Measurements from ENCODE around the gene SGTA.

SGTA gene

DNA sequence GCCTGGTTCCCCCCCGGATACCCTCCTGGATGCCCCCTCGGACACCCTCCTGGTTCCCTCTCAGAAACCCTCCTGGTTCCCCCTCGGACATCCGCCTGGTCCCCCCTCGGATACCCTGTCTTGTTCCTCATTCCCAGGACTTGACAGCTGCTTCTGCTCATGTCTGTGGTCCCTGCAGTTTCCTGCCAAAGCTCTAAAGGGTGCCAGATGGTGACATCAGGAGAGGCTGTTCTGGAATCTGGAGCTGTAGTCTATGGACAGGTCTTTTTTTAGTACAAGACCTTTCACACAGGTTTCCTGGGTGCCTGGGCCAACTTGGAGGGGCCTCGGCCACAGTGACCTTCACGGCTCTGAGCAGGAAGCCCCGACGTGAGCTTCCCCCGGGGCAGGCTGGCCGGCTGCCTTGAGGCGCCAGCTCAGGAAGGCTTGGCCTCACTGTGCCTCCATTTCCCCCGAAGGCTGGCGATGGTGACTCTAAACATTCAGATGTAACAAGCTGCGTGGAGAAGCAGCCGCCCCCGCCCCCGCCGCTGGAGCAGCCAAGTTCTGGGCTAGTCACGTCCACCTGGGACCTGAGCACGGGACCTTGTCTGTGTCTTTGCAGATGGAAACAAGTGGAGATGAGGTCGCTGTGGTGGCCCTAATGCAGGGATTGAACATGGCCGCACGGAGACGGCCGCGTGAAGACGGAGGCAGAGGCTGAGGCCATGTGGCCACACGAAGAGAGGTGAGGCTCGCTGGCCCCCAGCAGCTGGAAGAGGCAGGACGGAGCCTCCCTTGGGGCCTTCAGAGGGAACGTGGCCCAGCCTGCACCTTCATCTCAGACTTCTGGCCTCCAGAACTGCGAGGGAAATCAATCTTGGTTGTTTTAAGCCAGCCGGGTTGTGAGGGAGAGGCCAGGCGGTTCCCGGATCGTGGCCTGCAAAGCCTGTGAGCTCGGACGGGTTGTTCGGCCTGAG lies 12.7 kb downstream of the SGTA start:
- no peak for DNase-seq (ENCODE audit: low read depth)

DNA sequence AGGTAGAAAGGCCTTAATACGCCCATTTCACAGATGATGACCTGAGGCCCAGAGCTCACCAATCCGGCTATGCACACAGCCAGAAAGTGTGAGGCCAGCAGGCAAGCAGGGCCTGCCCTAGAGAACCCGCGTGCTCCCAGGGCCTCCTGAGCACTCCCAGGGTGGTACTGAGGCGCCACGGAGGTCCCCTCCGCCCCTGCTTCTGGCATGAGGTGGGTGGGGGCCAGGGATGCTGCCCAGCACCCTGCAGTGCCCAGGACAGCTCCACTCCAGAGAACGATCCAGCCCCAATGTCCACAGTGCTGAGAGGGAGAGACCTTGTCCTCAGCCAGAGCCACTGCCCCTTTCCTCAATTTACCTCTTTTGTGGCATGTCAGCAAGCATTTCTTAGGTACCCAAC lies 13.9 kb downstream of the SGTA start:
- DNase-seq (ENCODE audit: low read depth), result no peak

DNA sequence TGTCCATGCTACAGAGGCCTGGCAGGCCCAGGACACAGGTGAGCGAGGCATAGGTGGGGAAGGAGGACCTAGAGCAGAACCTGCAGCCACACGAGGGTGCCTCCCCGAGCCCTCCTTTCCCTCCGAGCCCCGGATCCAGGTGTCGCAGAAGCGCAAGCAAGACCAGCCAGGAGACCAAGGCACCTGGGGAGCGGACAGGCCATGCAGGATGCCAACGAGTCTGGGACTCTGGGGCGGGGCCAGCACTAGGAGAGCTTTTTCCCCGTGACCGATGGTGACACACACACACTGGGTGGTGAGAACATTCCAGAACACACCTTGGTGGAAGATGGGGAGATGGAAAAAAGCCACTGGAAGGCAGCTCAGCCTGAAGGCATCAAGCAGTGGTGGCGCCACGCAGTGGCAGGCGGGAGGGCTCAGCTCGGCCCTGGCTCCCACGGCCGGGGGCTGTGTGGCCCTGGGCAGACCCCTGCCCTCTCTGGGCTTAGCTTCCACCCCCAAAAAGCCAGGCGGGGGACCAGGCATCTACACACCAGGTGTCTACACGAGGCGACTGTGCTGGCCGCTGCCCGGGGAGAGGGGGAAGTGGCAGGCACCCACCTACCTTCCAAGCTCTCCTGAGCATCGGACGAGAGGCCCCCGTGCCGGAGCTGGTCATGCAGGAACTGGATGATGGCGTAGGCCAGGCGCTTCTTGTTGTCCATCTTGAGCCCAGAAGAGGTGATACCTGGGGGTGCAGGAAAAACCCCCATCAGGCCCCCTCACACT lies 14.5 kb downstream of the SGTA start:
- DNase-seq (ENCODE audit: low read depth), result no peak

DNA sequence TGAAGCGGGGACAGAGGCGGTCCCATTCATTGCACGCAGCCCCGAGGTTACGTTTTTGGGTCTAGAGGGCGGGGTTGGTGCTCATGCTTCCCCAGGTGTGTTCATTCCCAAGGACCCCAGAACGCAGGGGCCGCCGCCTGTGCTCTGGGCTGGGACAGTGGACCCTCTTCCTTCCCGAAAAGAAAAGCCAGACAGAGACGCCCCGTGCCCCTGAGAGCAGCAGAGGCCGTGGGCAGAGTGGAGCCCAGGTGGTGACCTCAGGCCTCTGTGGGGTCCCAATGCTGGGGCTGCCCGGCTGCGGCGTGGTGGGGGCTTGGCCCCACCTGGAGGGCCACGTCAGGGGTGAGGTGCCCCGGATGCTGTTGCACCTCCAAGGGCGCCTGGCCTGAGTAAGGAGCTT lies 15.4 kb downstream of the SGTA start:
- DNase-seq (ENCODE audit: low read depth), result no peak

DNA sequence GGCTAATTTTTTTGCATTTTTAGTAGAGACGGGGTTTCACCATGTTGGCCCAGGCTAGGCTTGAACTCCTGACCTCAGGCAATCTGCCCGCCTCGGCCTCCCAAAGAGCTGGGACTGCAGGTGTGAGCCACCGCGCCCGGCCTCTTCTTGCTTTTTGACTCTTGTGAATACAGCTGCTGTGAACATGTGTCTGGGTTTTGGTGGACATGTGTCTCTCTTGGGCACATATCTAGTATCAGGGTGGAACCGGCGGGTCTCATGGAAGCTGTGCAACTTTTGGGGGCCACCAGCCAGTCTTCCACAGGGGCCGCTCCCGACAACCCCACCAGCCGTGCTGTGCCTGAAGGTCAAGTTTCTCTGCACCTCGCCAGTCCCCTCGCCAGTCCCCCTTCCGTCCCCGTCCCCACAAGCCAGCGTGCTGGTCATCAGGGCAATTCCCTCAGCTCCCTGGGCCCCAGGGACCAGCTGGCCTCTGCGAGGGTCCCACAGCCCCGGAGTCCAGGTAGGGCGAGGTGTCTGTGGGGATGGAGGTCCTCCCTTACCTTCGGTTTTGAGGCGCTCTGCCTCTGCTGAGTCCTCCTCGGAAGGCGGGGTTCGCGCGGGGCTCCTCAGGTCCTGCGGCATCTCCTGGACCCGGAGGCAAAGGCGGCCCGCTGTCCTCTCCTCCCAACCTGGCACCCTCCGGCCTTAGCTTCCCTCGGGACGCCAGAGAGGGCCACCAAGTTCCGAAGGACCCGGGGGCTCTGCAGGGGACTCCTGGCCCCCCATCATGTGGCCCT lies 16.3 kb downstream of the SGTA start:
- no peak for DNase-seq (ENCODE audit: low read depth)

DNA sequence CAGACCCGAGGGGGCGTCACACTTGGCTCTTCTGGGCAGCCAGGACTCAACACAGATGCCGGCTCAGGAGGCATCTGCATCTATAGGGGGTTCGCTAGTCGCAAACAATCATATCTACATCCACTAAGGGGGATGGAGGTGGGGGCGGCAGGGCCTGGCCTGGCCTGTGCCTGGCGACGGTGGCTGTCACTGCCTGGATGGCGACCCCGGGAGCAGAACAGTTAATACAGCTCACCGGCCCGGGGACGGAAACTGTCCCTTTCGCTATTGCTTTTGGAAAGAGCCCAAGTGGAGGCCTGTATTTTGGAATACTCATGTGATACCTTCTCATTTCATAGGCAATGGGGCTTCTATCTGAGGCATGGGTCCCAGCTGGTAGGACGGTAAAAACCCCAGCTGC lies 17.7 kb downstream of the SGTA start:
- no peak for DNase-seq (ENCODE audit: low read depth)

DNA sequence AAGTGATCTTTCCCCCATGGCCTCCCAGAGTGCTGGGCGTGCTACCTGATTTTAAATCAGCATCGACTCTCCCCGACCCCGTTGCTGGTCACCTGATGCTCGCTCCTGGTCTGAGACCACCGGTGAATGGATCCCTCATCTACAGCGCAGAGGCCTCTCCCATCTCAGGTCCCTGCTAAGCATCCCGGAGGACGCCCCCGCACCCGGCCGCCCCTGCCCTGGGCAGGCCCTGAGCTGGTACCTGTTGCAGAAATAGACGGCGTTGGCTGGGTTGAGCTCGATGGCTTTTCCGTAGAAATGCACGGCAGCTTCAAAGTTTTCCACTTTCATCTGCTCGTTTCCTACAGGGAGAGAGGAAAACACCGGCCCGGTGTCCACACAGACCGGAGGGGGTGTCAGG lies 18.1 kb downstream of the SGTA start:
- DNase-seq (ENCODE audit: low read depth), result no peak

DNA sequence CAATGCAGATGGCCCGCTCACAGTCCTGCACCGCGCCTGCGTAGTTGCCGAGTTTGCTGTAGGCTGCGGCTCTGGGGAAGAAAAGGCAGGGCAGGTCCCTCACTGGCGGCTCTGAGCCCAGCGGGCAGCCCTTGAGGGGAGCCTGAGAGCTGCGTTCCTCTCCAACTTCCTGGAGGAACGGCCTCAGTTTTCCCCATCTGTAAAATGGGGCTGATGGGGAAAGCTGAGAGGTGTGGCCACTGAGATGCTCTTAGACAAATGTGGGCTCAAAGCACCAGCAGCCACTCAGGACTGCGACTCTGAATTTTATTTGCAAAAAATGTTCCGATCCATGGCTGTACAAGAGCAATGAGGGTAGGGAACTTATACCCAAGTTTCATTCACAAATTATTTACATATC lies 19.4 kb downstream of the SGTA start:
- no peak for DNase-seq (ENCODE audit: low read depth)

DNA sequence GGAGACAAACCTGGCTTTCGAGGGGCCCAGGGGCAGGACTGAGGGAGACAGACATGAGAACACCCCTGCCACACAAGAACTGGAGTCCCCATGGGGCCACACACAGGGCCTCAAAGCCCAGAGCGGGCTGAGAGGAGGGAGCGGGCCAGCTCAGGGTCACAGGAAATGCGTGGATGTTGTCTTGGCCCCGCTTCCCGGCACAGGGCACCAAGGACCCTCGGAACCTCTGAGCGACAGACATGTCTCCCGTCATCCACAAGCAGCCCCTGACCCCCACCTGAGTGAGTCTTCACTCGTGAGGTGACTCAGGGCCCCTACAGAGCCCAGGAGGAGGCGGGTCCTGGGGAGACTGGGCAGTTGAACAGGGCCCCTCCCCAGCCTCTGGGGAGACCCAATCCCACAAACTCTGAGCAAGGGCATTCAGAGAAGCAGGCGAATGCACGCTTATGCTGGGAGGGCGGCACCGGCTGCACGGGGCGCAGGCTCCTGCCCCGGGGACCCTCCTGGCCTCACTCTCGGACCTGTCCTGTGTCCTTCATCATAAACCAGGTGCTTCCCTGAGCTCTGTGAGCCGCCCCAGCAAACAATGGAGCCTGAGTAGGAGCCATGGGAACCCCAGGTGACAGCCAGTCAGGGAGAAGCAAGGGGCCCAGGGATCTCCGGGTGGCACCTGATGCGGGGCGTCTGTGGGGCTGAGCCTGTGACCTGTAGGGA lies 20.1 kb downstream of the SGTA start:
- DNase-seq (ENCODE audit: low read depth), result no peak

DNA sequence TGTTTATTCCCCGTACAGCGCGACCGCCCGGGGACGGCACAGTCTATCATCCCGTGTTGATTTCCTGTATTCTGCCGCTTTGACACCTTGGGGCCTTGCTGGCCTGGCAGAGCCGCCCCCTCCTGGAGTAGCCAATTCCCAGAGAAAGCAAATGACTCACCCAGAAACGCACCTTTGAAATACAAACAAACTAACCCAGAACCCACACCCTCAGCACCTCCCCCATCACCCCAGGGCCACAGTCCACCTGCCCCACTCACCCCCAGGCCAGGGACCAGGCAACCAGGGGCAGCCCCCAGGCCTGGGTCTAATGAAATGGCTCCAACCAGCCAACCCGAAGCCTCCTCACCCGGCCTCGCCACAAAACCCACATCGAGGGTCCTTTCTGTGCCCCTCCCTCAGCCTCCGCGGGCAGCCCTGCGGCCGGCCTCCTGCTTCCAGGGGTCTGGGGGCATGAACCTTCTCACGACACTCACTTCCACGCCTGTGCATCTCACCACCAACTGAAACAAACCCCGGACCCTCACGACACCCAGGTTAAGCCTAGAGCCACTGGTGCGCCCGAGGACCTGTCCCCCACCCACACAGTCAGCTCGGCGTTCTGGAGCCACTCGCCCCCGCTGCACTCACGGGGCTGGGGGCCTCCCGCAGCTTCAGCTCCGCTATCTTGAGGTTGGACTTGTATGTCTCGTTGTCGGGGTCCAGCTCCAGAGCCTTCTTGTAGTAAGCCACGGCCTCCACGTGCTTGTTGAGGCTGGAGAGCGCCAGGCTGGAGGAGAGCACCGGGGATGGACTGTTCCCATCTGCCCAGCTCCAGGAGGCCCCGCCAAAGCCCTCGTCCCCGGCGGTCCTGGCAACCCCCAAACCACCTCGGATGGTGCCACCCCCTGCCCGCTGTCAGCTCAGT lies 20.9 kb downstream of the SGTA start:
- no peak for DNase-seq (ENCODE audit: low read depth)

DNA sequence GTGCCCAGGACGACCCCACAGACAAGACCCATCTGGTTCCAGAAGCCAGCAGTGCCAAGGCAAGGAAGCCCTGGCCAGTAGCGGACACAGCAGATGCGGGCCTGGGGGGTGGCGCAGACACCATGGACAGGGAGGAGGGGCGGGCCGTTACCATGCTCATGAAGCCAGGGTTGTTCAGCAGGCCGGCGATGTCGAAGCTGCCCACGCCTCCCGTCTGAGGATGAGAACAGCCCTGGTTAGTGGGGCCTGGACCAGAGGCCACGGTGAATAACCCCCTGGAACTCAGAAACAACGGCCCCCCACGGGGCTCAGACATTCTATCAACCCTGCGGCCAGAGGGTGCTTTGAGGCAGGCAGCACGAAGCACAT lies 21.8 kb downstream of the SGTA start:
- no peak for DNase-seq (ENCODE audit: low read depth)

DNA sequence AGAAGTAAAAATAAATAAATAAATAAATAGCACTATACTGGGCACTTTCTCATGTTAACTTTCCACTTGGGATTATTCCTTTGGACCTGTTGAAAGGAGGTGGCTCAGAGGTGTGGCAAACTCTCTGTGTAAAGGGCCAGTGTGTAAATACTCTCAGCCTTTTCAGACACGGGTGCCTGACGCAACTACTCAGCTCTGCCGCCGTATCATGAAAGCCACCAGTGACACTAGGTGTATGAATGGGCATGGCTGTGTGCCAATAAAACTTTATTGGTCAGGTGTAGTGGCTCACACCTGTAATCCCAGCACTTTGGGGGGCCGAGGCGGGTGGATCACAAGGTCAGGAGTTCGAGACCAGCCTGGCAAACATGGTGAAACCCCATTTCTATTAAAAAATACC lies 23.1 kb downstream of the SGTA start:
- no peak for DNase-seq (ENCODE audit: low read depth)

DNA sequence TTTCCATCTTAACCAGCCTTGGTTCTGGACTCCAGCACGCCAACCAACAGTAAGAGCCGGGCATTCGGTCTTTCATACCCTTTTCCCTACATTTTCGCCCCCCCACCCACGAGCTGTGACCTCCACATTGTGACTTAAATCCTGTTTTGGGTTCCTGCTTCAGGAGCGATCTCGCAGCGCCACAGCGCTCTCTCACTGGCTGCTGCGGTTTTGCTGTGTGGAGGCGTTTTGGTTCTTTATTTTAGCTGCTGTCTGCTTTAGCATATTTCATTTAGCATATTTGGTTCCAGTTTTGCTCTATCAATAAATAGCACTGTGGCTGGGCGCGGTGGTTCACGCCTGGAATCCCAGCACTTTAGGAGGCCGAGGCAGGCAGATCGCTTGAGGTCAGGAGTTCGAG lies 23.7 kb downstream of the SGTA start:
- no peak for DNase-seq (ENCODE audit: low read depth)

DNA sequence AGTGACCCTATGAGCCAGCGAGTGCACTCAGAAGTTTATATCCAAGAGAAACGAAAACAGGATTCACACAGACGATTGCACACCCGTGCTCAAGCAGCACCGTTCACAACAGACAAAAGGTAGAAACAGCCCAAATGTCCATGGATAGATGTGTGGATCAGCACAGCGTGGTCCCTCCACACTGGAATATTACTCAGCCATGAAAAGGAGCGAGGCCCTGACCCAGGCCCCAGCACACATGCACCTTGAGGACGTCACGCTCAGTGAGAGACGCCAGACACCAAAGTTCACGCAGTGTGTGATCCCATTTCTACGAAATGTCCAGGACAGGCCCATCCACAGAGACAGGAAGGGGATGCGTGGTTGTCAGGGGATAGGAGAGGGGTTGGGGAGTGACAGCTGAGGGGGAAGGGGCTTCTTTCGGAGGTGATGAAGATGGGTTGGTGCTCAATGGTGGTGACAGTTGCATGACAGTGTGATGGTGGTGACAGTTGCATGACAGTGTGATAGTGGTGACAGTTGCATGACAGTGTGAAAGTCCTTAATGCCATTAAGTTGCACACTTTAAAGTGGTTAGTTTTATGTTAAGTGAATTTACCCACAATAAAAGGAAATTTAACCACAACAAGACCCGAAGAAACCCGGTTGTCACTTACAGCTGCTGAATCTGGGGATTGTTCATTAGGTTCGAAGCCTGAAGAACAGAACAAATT lies 24.3 kb downstream of the SGTA start:
- no peak for DNase-seq (ENCODE audit: low read depth)

DNA sequence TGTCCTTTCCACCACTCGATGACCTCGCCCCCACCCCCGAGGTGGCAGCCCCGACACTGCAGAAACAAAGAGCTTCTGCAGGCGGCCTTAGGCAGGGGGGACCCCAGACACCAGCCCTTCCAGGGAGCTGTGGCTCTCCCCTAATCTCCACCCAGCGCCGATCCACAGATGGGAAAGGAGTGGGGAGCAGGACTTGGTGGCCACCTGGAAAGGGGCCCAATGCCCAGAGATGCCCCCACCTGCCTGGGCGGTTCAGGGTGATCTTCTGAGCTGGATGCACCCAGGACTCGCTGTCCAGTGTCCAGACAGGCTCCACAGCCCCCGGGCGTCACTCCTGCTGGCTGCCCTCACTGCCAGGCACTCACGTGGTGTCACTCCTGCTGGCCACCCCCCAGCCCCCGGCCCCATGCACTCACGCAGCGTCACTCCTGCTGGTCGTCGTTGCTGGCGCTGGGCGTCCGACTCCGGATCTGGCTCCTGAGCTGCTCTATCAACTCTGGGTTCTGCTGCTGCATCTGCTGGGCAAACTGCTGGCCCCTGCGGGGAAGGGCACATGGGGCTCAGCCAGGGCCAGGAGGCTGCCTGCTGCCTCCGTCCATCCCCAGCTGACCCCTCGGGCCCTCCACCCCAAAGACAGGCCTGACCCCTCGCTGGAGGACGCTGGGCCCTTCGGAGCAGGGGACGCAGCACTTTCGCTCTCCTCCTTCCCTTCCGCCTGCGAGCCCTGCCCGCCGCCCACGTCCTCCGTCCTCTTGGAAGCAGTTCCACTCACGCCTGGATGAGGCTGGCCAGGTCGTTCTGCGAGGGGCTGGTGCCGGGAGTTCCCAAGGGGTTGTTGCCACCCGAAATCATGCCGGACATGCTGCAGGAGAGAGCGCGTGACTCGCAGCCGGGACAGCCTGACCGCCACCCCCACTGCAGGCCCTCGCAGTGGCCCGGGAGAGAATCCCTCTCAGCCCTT lies 25.9 kb downstream of the SGTA start:
- no peak for DNase-seq (ENCODE audit: low read depth)

DNA sequence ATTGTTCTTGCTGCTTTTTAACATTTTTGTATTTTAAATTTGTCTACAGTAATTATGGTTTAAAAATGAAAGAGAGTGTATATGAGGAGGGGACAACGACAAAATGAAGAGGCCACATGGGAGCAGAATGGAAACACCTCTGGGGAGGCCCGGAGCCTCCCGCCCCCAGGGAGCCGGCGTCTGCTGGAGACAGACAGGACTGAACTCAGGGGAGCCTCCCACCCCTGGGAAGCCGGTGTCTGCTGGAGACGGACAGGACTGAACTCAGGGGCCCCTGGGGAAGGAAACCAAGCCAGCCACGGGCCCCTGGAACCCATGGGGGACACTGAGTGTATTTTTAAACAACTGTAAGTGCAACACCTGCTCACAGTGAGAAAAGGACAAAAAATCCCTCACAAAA lies 26.6 kb downstream of the SGTA start:
- DNase-seq (ENCODE audit: low read depth), result no peak

DNA sequence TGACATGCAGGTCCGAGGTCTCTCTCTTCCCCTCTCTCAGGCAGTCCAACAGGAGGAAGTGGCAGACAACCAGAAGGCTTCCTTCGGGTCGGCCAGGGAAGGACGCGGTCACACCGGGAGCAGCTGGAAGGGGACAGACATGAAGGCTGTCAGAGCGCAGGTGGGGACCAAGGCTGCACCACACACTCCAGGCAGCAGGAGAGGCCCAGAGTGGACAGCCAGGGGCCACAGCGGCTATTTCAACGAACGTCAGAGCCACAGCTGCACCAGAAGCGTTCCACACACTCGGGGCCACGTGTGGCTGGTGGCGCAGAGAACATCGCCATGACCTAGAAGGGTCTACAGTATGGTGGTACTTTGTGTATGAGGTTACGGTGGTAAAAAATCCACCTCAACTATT lies 27.3 kb downstream of the SGTA start:
- no peak for DNase-seq (ENCODE audit: low read depth)

DNA sequence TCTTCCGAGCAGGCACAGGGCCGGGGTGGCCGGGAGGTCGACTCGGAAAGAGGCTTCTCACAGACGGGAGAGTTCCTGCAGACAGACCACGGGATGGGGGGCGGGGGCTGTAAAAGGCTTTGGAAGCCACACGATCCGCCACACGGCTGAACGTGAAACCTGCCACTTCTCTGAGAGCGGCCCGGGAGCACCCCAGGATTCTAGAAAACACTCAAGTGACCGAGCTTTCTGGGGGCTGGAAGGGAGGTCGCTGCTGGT lies 27.7 kb downstream of the SGTA start:
- DNase-seq (ENCODE audit: low read depth), result no peak

DNA sequence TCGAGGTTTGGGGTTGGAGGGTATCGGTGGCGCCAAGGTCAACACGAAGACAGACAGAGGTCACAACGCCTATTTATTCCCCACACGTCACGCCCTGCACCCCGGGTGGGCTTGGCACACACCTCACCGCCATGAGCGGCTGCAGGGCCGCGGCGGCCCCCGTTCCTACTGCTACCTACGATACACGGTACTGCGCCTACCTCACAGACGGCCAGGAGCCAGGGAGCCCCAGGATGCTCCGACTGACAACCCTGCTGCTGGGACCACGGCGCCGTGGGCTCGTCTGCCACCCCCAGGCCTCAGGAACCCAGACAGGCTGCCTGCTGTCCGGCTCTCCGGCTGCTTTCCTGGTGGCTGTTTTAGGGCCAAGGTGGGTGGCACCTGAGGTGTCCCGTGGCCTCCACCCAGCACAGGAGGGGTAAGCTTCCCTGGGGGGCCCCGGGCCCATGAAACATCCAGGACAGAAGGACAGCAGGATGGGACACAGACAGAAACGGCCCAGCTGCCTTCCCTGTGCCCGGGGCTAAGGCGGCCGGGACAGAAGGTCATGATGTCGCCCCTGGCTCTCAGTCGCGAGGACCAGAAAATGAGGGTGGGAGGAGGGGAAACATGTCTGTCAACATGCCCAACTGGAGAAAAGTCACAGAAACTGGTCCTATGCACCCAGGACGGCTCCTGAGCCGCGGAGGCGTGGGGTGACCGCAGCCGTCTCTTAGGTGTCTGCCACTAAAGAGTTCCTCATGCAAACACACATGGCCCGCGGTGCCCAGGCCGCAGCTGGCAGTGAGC lies 28.2 kb downstream of the SGTA start:
- DNase-seq (ENCODE audit: low read depth), result no peak
